GM12878 (cell line): ENCODE results near the gene KLHL10. TPM values are rescaled to one million over a fixed set of nuclear protein-coding genes. Genes with fewer than 3 reads are reported as not detected.

Source experiments
- ATAC-seq: fragments of 200-7000 bp; cut with Tn5 transposase; 3 replicates; pipeline ENCODE4 v1.9.1; 2020; ENCODE audit warnings: mild to moderate bottlenecking, moderate library complexity
- BruUV-seq: library from RNA; stranded (reverse); fragments of 400-500 nt; replicated peaks from 2 replicates; lab custom pipeline; 2021; lab: Mats Ljungman, UMichigan
- CTCF ChIA-PET: fragments of 300-600 bp; sonication (Branson Sonifier 250); formaldehyde crosslinking; extraction: SDS; loops from one replicate; lab custom pipeline; 2021; ENCODE audit warnings: inconsistent platforms; lab: Yijun Ruan, JAX
- POLR2A ChIA-PET: fragments of 350-600 bp; formaldehyde crosslinking; extraction: SDS; loops from one replicate; lab custom pipeline; 2021; ENCODE audit warnings: inconsistent platforms; lab: Charles Lee
- RAD21 ChIA-PET: fragments of 300-600 bp; sonication (Branson Sonifier 250); formaldehyde crosslinking; loops from one replicate; lab custom pipeline; 2023; ENCODE audit warnings: antibody characterized with exemption; ENCODE audit not compliant: unreplicated experiment; lab: Charles Lee
- SMC1A ChIA-PET: fragments of 300-600 bp; sonication (Branson Sonifier 250); formaldehyde crosslinking; loops from one replicate; lab custom pipeline; 2023; ENCODE audit not compliant: unreplicated experiment, uncharacterized antibody; lab: Charles Lee
- DNase-seq: peaks from one replicate; pipeline ENCODE4 v3.0.0-alpha.2; 2011; ENCODE audit warnings: low read depth, low spot score
- FAIRE-seq: peaks from 3 replicates; lab custom pipeline; 2011; peaks lifted over from hg19 to GRCh38; lab: Jason Lieb, UNC
- H2AFZ ChIP-seq: 2 replicates; pipeline ENCODE4 v1.6.0; 2011; ENCODE audit warnings: low read depth, low read length, control low read depth; ENCODE audit not compliant: control insufficient read depth
- H3K27ac ChIP-seq: 2 replicates; pipeline ENCODE4 v1.5.1; 2011; ENCODE audit warnings: control low read depth; ENCODE audit not compliant: control insufficient read depth, insufficient read depth
- H3K27me3 ChIP-seq, 2 experiments: replicated peaks in 1 of 2; 2 replicates each; pipeline versions ENCODE4 v1.6.0 to v1.6.1; 2011; ENCODE audit warnings: low read length in 1 of 2; ENCODE audit not compliant: control insufficient read depth in 2 of 2, insufficient read depth in 2 of 2
- H3K36me3 ChIP-seq, 2 experiments: 2 replicates each; pipeline ENCODE4 v1.5.1; 2011; ENCODE audit warnings: low read length in 1 of 2; ENCODE audit not compliant: control insufficient read depth in 2 of 2, insufficient read depth in 2 of 2
- H3K4me1 ChIP-seq: 2 replicates; pipeline ENCODE4 v1.6.1; 2011; ENCODE audit warnings: mild to moderate bottlenecking, low read length, moderate library complexity, mixed read lengths; ENCODE audit not compliant: control insufficient read depth, insufficient read depth
- H3K4me2 ChIP-seq: 2 replicates; pipeline ENCODE4 v1.6.0; 2011; ENCODE audit warnings: control low read depth; ENCODE audit not compliant: control insufficient read depth, insufficient read depth
- H3K4me3 ChIP-seq: fragments of 200-600 bp; sonication (generic); 2 replicates; pipeline ENCODE4 v1.5.1; 2016
- H3K79me2 ChIP-seq: 2 replicates; pipeline ENCODE4 v1.6.0; 2011; ENCODE audit warnings: low read length; ENCODE audit not compliant: control insufficient read depth, insufficient read depth
- H3K9ac ChIP-seq: 2 replicates; pipeline ENCODE4 v1.8.0; 2011; ENCODE audit warnings: low read length, control low read depth, mixed read lengths; ENCODE audit not compliant: control insufficient read depth, insufficient read depth
- H3K9me3 ChIP-seq: replicated peaks from 3 replicates; pipeline ENCODE4 v1.5.1; 2011; ENCODE audit warnings: mild to moderate bottlenecking, low read length; ENCODE audit not compliant: control insufficient read depth, insufficient read depth
- H4K20me1 ChIP-seq: 2 replicates; pipeline ENCODE4 v1.6.0; 2011; ENCODE audit not compliant: control insufficient read depth, insufficient read depth
- MYC ChIP-seq: IDR thresholded peaks from 2 replicates; pipeline ENCODE4 v1.6.1; 2011; ENCODE audit warnings: mild to moderate bottlenecking, low read length, moderate library complexity, inconsistent platforms; ENCODE audit not compliant: insufficient read depth, insufficient replicate concordance, insufficient read length, severe bottlenecking
- NFYB ChIP-seq: IDR thresholded peaks from 2 replicates; pipeline ENCODE4 v1.6.1; 2011; ENCODE audit warnings: low read depth, mild to moderate bottlenecking, low read length, improper control_type of control experiment, moderate library complexity; ENCODE audit not compliant: insufficient read depth
- RUNX3 ChIP-seq: IDR thresholded peaks from 2 replicates; pipeline ENCODE4 v1.6.1; 2012; ENCODE audit warnings: low read length, inconsistent platforms
- WGBS: methylation state at CpG from one replicate; pipeline ENCODE4 v1.1.6; 2016; ENCODE audit warnings: low lambda C conversion rate; ENCODE audit not compliant: insufficient replicate concordance, insufficient coverage; ENCODE audit errors: missing lambda C conversion rate; 5-methylcytosine and 5-hydroxymethylcytosine counted together
- in situ Hi-C: fragments of 300-500 bp; cut with MboI; formaldehyde crosslinking; loops from 9 replicates; pipeline ENCODE4 v1.14.3; 2018; ENCODE audit warnings: mixed read lengths
- intact Hi-C: fragments of 100-400 bp; cut with micrococcal nuclease; formaldehyde crosslinking; loops from one replicate; pipeline ENCODE4 v1.14.2; 2022; ENCODE audit not compliant: unreplicated experiment
- polyA plus RNA-seq, 11 experiments: library from polyadenylated mRNA; depleted of rRNA in 4 of 11; unstranded in 6 of 11; stranded (reverse) in 5 of 11; fragments of >200 nt; fragmentation: Nextera tagmentation in 4 of 11; fragmentation: Illumina TruSeq in 1 of 11; extraction: Ambion mirVana in 4 of 11; extraction: Trizol in 1 of 11; gene quantifications; 1 replicate in 1 of 11; 2 replicates in 10 of 11; pipeline versions ENCODE4 v1.2.1 to v1.2.3, GENCODE V29; 2011 to 2016; ENCODE audit warnings: inconsistent platforms in 2 of 11, missing spikeins in 2 of 11, low read depth in 1 of 11
- total RNA-seq, 4 experiments: library from RNA; depleted of rRNA in 3 of 4; stranded (reverse); fragments of >200 nt in 3 of 4; fragmentation: Illumina TruSeq in 1 of 4; extraction: Trizol in 1 of 4; gene quantifications; 2 replicates each; pipeline versions ENCODE4 v1.2.1 to v1.2.3, GENCODE V29; 2013 to 2021
- TF ChIP-seq, protein P1 (sequence below): IDR thresholded peaks from 2 replicates; pipeline ENCODE4 v1.6.1; 2012; ENCODE audit warnings: improper control_type of control experiment, low read depth, low read length; ENCODE audit not compliant: insufficient replicate concordance
- TF ChIP-seq, protein P2 (sequence below): fragments of 450-650 bp; formaldehyde crosslinking; IDR thresholded peaks from 2 replicates; pipeline ENCODE4 v1.4.0; 2022; ENCODE audit warnings: mild to moderate bottlenecking, moderate library complexity
- TF ChIP-seq, protein P3 (sequence below): fragments of 150-350 bp; IDR thresholded peaks from 2 replicates; pipeline ENCODE4 v1.6.1; 2016; ENCODE audit warnings: low read depth, low read length

KLHL10 gene
- total and polyA plus RNA-seq, 10 of the 15 experiments (the other 5 are each of a cell fraction or from before 2014, with no cell fraction given) = 0.13 to 0.62 (median 0.20) TPM; not detected in 4

DNA sequence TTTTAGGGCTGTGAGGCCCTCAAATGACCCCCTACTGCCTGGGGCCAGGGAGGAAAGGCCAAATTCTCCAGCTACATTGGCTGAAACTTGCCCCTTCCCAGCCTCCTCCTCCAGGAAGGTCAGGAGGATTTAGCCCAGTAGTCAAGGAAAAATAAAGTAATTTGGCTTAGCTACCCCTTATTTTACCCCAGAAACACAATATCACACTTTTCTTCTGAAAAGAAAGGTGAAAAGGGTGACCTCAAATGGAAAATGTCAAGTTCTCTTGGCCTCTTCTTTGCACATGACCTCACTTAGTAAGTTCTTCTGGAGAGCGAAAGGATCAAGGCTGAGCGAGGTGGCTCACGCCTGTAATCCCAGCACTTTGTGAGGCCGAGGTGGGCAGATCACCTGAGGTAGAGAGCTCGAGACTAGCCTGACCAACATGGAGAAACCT lies 43.1 kb upstream of the KLHL10 start:
- ChIA-PET POLR2A (interaction anchor here (0.7 kb wide), 1 partner anchor 28 kb away, joined by 4 read pairs; no protein-coding TSS in a partner anchor), RAD21 (no interaction called here), SMC1A (no interaction called here), CTCF (interaction anchor here (0.7 to 1.7 kb wide), 3 partner anchors 11 to 1050 kb away, joined by 3 read pairs; partner anchors contain the start of gene P3H4)
- 38% methylated on average over 5 of the region's 5 CpGs for WGBS
- no peak overlapping the region for H3K27ac ChIP-seq
- no peak overlapping the region for H3K4me2 ChIP-seq
- H3K4me3 ChIP-seq = no peak overlapping the region
- intact Hi-C loops (no loop called here), in situ Hi-C loops (no loop called here)
- DNase-seq (no peak), FAIRE-seq (no peak), ATAC-seq (no peak)
- H3K4me1 ChIP-seq = no peaks in the 10 kb centered on the region
- no peaks in the 10 kb centered on the region for H3K9me3 ChIP-seq
- TF ChIP-seq NFYB = no peak
- no peak for TF ChIP-seq MYC
- TF ChIP-seq RUNX3 = no peak
- TF ChIP-seq, protein P1, sequence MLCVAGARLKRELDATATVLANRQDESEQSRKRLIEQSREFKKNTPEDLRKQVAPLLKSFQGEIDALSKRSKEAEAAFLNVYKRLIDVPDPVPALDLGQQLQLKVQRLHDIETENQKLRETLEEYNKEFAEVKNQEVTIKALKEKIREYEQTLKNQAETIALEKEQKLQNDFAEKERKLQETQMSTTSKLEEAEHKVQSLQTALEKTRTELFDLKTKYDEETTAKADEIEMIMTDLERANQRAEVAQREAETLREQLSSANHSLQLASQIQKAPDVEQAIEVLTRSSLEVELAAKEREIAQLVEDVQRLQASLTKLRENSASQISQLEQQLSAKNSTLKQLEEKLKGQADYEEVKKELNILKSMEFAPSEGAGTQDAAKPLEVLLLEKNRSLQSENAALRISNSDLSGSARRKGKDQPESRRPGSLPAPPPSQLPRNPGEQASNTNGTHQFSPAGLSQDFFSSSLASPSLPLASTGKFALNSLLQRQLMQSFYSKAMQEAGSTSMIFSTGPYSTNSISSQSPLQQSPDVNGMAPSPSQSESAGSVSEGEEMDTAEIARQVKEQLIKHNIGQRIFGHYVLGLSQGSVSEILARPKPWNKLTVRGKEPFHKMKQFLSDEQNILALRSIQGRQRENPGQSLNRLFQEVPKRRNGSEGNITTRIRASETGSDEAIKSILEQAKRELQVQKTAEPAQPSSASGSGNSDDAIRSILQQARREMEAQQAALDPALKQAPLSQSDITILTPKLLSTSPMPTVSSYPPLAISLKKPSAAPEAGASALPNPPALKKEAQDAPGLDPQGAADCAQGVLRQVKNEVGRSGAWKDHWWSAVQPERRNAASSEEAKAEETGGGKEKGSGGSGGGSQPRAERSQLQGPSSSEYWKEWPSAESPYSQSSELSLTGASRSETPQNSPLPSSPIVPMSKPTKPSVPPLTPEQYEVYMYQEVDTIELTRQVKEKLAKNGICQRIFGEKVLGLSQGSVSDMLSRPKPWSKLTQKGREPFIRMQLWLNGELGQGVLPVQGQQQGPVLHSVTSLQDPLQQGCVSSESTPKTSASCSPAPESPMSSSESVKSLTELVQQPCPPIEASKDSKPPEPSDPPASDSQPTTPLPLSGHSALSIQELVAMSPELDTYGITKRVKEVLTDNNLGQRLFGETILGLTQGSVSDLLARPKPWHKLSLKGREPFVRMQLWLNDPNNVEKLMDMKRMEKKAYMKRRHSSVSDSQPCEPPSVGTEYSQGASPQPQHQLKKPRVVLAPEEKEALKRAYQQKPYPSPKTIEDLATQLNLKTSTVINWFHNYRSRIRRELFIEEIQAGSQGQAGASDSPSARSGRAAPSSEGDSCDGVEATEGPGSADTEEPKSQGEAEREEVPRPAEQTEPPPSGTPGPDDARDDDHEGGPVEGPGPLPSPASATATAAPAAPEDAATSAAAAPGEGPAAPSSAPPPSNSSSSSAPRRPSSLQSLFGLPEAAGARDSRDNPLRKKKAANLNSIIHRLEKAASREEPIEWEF = no peak
- TF ChIP-seq, protein P2, sequence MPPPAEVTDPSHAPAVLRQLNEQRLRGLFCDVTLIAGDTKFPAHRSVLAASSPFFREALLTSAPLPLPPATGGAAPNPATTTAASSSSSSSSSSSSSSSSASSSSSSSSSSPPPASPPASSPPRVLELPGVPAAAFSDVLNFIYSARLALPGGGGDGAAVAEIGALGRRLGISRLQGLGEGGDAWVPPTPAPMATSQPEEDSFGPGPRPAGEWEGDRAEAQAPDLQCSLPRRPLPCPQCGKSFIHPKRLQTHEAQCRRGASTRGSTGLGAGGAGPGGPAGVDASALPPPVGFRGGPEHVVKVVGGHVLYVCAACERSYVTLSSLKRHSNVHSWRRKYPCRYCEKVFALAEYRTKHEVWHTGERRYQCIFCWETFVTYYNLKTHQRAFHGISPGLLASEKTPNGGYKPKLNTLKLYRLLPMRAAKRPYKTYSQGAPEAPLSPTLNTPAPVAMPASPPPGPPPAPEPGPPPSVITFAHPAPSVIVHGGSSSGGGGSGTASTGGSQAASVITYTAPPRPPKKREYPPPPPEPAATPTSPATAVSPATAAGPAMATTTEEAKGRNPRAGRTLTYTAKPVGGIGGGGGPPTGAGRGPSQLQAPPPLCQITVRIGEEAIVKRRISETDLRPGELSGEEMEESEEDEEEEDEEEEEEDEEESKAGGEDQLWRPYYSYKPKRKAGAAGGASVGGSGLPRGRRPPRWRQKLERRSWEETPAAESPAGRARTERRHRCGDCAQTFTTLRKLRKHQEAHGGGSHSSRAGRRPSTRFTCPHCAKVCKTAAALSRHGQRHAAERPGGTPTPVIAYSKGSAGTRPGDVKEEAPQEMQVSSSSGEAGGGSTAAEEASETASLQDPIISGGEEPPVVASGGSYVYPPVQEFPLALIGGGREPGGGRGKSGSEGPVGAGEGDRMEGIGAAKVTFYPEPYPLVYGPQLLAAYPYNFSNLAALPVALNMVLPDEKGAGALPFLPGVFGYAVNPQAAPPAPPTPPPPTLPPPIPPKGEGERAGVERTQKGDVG (CRISPR knock-in tag) = no peak
- TF ChIP-seq, protein P3, sequence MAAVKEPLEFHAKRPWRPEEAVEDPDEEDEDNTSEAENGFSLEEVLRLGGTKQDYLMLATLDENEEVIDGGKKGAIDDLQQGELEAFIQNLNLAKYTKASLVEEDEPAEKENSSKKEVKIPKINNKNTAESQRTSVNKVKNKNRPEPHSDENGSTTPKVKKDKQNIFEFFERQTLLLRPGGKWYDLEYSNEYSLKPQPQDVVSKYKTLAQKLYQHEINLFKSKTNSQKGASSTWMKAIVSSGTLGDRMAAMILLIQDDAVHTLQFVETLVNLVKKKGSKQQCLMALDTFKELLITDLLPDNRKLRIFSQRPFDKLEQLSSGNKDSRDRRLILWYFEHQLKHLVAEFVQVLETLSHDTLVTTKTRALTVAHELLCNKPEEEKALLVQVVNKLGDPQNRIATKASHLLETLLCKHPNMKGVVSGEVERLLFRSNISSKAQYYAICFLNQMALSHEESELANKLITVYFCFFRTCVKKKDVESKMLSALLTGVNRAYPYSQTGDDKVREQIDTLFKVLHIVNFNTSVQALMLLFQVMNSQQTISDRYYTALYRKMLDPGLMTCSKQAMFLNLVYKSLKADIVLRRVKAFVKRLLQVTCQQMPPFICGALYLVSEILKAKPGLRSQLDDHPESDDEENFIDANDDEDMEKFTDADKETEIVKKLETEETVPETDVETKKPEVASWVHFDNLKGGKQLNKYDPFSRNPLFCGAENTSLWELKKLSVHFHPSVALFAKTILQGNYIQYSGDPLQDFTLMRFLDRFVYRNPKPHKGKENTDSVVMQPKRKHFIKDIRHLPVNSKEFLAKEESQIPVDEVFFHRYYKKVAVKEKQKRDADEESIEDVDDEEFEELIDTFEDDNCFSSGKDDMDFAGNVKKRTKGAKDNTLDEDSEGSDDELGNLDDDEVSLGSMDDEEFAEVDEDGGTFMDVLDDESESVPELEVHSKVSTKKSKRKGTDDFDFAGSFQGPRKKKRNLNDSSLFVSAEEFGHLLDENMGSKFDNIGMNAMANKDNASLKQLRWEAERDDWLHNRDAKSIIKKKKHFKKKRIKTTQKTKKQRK = no peak
- H4K20me1 ChIP-seq = no peaks in the 10 kb centered on the region
- H2AFZ ChIP-seq = no peak overlapping the region
- H3K79me2 ChIP-seq = no peaks in the 10 kb centered on the region
- H3K27me3 ChIP-seq = no peaks in the 10 kb centered on the region
- no peak overlapping the region for H3K9ac ChIP-seq
- BruUV-seq = no TSS peak
- no peaks in the 10 kb centered on the region for H3K36me3 ChIP-seq
